ACHN (cell line): ENCODE results near the gene STOM.
"Not testable (repeated sequence)": the region's sequence is repeated elsewhere in the genome, so short reads cannot be mapped to it uniquely, and the experiment has no call there.

Source experiments
- DNase-seq: peaks from one replicate; pipeline ENCODE4 v3.0.0-alpha.2; 2015
- in situ Hi-C: cut with HindIII; loops from 2 replicates; pipeline ENCODE4 v1.10.0; 2017; ENCODE audit warnings: low sequenced_read_pairs, low pct_ligation_motif_present, low pct_unique_long_range_greater_than_20kb

The STOM gene

DNA sequence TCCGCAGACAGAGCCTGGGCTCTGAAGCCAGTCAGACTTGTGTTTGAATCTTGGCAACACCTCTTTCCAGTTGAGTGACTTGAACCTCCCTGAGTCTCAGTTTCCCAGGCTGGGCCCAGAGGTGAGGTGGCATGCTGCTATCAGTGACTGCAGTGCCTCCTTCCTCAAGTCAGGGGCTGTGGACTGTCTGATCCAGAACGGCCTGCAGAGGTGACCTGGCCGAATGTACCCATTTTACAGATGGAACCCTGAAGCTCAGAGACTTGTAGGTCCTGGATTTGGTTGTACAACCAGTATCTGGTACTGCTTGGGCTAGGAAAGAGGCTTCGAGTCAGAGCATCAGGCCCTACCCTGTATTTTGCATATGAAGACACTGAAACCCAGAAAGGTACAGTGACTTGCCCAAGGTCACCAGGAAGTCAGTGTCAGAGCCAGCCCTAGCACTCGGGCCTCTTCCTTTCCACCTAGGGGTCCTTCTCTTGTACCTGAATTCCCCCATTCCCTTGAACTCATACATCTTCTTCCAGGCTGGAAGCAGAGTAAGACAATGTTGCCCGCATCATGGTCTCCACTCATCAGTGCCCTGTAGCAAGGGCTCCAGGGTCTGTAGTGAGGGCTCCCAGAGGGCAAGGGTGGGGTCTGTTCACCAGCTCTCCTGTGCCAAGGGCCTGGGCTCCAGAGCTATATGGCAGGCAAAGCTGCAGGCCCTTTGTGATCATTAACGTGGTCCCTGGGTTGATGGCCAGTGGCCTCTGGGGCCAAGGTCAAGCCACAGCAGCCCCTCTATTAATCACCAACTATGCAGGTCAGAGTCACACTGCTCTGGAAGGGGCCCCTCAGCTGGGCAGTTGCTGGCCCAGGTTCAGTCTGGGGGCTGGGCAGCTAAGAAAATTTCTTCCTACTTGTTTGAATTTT lies 73.6 kb downstream of the STOM start:
- in situ Hi-C loops = no loop called here
- no peak for DNase-seq

DNA sequence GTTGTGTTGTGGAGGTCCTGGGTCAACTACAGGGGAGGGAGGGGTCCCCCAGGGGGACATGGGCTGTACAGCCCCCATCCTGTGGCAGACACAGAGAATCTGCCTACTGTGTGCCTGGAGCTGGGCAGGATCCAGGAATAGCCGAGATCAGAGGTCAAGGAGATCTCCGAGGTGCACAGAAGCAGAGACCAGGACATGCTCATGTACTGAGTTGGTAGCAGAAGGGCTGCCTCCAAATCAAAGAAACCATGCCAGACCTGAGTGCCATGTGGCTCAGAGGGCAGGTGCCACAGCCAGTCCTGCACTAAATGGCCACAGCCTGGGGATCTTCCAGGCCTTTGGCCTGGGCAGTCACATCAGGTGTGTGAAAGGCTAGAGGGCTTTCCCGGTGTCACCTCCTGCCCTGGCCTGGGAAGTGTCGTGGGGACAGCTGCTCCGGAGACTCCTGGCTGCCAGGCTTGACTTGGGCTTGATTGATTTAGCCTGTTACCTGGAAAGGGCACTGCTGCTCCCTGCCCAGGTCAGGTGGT lies 74.3 kb downstream of the STOM start:
- DNase-seq = no peak
- in situ Hi-C loops = no loop called here

DNA sequence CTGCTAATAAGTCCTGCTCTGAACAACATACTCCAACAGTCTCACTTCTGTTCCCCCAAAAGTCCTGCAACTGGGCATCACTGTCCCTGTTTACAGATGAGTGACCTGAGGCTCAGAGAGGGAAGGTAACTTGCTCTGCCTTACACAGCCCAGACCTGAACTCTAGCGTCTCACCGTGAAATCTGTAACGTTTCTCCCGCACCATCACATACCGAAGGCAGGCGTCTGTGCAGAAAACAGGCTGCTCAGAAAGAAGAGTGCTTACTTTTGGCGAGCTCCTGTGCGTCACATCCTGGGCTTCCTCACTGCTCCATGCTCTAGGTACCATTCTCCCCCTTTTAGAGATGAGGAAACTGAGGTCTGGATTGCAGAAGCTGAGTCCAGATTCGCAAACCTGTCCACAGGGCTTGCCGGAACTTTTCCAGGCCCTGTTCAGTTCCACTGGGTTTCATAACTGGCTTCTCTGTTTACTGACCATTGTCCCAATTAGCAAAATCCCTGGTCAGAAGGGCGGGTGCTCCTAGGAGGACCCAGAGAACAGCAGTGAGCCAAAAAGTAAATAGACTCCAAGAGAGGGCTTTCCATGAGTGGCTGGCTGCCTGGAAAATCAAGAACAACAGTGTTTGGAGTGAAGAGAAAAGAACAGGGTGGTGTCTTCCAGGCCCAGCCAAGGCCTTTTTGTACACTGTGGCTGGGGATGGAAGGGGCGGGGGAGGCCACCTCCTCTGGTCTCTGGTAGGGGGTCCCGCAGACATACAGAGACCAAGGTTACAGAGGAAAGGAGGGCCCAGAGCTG lies 75.0 kb downstream of the STOM start:
- in situ Hi-C loops = no loop called here
- DNase-seq = no peak

DNA sequence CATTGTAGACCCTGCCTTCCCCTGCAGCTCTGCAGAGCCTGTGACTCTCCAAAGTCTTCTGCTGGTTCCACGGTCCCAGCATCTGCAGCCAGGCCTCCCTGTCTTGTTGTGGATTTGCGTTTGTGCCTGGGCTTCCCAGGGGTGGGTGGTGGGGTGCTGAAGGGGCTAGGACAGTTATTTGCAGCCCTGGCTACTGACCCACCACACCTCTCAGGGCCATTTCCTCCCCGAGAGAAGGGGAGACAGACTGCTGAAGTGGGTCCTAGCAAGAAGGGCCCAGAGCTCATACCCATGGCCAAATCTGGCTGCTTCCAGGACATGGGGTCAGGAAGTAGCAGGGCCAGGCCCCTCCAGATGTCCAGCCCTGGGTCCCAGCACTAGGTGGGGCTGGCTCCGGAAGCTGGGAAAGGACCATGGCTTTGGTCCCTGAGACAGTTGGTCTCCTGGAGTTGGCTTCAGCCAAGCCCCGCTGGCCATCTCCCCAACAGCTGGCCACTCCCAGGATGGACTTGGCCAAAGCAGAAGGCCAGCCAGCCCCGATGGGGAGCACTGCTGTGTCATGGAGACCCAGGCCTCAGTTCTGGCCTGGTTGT lies 75.8 kb downstream of the STOM start:
- in situ Hi-C loops = no loop called here
- no peak for DNase-seq

DNA sequence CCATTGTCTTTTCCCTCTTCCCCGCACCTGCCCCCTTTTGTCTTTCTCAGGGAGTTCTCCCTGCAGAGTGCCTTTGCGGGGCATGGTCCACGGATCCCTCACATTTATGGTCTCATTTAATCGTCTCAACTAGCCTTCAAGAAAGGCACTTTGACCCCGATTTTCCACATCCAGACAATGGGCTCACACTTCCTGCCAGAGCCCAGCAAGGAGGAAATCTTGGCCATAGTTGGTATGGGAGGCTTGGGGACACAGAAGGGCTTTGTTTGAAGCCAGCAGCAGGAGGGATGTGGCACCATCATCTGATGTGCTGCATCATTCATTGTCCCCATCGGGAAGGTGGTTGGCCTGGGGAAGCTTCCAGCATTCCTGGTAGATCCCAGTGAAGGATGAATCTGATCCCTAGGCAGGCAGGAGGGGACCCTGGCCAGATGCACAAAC lies 77.2 kb downstream of the STOM start:
- no peak for DNase-seq
- in situ Hi-C loops = no loop called here

DNA sequence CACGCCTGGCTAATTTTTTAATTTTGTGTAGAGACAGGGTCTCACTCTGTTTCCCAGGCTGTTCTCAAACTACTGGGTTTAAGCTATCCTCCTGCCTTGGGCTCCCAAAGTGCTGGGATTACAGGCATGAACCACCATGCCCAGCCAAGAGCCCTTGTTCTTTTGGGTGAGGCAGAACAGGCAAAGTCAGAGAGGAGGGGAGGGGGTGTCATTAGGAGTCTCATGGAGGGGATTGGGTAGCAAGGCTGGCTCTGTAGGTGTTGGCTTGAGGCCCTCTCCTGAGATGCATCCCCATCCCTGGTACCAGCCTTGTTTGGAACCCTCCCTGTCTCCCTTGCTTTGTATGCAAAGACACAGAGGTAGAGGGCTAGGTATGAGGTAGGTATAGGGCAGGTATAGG lies 78.0 kb downstream of the STOM start:
- in situ Hi-C loops = no loop called here

DNA sequence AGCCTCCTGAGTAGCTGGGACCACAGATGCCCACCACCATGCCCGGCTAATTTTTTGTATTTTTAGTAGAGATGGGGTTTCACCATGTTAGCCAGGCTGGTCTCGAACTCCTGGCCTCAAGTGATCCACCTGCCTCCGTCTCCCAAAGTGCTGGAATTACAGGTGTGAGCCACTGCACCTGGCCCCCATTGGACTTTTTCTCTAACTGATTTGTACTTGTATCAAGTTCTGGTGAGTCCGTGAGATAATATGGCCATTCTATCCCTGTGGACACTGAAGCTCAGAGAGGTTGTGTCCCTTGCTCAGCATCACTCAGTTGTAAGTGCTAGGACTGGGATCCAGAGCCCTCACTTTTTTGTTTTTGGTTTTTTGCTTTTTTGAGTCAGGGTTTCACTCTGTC lies 78.5 kb downstream of the STOM start:
- in situ Hi-C loops, DNase-seq: not testable (repeated sequence)

More for the DNA sequence above, 78.0 kb downstream of the STOM start:
- DNase-seq = no peak

DNA sequence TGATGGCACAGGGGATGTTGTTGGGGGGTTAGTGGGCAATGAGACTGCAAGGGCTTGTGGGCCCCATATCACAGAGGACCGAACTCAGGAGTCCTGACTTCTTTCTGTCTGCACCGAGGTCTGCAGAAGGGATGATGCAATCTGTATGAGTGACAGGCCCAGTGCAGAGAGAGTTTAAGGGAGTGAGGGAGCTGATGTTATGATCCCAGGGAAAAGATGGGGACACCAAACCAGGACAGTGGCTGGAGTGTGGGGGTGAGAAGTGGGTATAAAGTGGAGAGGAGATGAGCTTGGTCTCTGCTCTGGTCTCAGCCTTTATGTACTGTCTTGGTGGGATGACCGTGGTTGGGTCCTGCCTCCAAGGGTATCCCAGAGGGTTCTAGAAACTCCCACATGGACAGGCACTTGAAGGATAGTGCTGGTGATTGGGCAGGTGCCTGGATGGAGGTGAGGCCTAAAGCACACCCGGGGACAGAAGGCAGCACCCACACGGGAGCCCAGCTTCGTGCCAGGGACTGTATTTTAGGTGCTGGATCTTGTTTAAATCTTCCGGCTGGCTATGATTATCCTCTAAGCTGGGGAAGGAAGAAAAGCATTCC lies 80.2 kb downstream of the STOM start:
- DNase-seq = no peak
- in situ Hi-C loops = no loop called here

DNA sequence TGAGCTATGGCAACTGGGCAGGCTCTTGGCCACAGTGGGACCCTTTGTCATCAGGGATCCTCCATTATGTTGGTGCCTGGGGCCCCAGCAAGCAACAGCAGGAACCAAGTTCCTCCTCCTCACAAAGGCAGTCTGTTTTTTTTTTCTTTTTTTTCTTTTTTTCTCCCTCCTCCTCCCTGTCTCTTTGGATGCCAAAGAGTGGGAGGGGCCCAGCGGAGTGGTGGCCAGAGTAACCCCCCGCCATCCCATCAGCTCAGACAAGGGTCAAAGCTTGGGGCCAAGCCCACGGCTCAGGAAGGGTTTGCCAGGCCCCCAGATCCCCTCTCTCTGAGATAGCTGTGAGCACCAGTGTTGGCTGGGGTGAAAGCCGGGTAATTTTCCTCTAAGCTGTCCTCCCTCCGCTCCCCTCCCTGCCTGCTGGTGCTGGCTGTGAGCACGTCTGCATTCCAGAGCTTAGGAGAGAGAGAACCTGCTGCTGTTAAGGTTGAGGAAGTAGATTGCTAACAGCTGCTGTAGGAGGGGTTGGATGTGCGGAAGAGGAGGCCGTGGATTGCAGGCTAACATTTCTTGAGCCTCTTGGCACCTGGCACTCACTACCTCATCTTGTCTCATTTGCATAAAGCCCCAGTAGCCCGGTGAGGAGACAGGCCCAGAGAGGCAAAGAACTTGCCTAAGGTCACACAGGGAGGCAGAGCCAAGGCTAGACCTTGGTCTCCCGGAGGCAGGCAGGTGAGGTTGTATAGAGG lies 80.9 kb downstream of the STOM start:
- in situ Hi-C loops = no loop called here

More for the DNA sequence above, 80.9 kb downstream of the STOM start:
- no peak for DNase-seq
